ENCODE data around the gene FGFRL1.

FGFRL1 gene

GRCh38 chr4:986879-987623 is 24.4 kb upstream of the FGFRL1 start, which contains the start of gene IDUA:
Gene IDUA, plus strand, starts transcription at chr4:987044. Its CDS starts 41 bp downstream, at chr4:987085.
- peak within 1 kb of the TSS; percentile 78 for H3K4me2 ChIP-seq (ENCODE audit: low read length)
- no peaks in the 10 kb centered on the region for H3K27me3 ChIP-seq (ENCODE audit: insufficient read depth, low read length)
- TF ChIP-seq CTCF (IDR thresholded peaks at IDR 0.05; ENCODE audit: low read length) (peak; percentile 35; the same call in 1 of the 2 replicates), EZH2 (IDR thresholded peaks at IDR 0.05; ENCODE audit: borderline replicate concordance, low read length) (no peak)
- H3K4me3 ChIP-seq (ENCODE audit: low read depth, low read length, poor library complexity, severe bottlenecking), result peak within 1 kb of the TSS; percentile 62
- H4K20me1 ChIP-seq (ENCODE audit: insufficient read depth, low read length), result no peaks in the 10 kb centered on the region
- peaks cover 21% of the 10 kb centered on the region for H3K4me1 ChIP-seq (ENCODE audit: insufficient read depth, low read length, severe bottlenecking)
- no peaks in the 10 kb centered on the region for H3K9me2 ChIP-seq (ENCODE audit: low read depth, low read length)
- H3K79me2 ChIP-seq (ENCODE audit: insufficient read depth, low read length), result no peaks in the 10 kb centered on the region
- no peak within 1 kb of the TSS for H3K27ac ChIP-seq (ENCODE audit: low read depth, low read length, poor library complexity, severe bottlenecking)
- H3K9ac ChIP-seq (ENCODE audit: low read length), result peak within 1 kb of the TSS; percentile 56
- no peaks in the 10 kb centered on the region for H3F3A ChIP-seq (ENCODE audit: insufficient read depth, low read length)
- no peaks in the 10 kb centered on the region for H3K36me3 ChIP-seq (ENCODE audit: insufficient read depth, low read length)
- H3K9me3 ChIP-seq (ENCODE audit: low read length), result no peaks in the 10 kb centered on the region
- H2AFZ ChIP-seq (ENCODE audit: low read length), result no peak within 1 kb of the TSS

- no peaks in the 10 kb centered on the region for H3K9me2 ChIP-seq (ENCODE audit: low read depth, low read length)
- H2AFZ ChIP-seq (ENCODE audit: low read length), result no peak overlapping the region
- H3K9ac ChIP-seq (ENCODE audit: low read length), result peak overlapping the region; percentile 56; the same call in 1 of the 2 replicates
- no peaks in the 10 kb centered on the region for H4K20me1 ChIP-seq (ENCODE audit: insufficient read depth, low read length)
- H3F3A ChIP-seq (ENCODE audit: insufficient read depth, low read length), result no peaks in the 10 kb centered on the region
- no peaks in the 10 kb centered on the region for H3K9me3 ChIP-seq (ENCODE audit: low read length)
- TF ChIP-seq EZH2 (IDR thresholded peaks at IDR 0.05; ENCODE audit: borderline replicate concordance, low read length) (no peak), CTCF (IDR thresholded peaks at IDR 0.05; ENCODE audit: low read length) (no peak)
- H3K4me2 ChIP-seq (ENCODE audit: low read length), result peak overlapping the region; percentile 78
- no peaks in the 10 kb centered on the region for H3K79me2 ChIP-seq (ENCODE audit: insufficient read depth, low read length)
- H3K4me1 ChIP-seq (ENCODE audit: insufficient read depth, low read length, severe bottlenecking), result peaks cover 29% of the 10 kb centered on the region
- H3K27me3 ChIP-seq (ENCODE audit: insufficient read depth, low read length), result no peaks in the 10 kb centered on the region
- peak overlapping the region; percentile 62 for H3K4me3 ChIP-seq (ENCODE audit: low read depth, low read length, poor library complexity, severe bottlenecking)
- H3K27ac ChIP-seq (ENCODE audit: low read depth, low read length, poor library complexity, severe bottlenecking), result no peak overlapping the region
- H3K36me3 ChIP-seq (ENCODE audit: insufficient read depth, low read length), result no peaks in the 10 kb centered on the region
Measured at GRCh38 chr4:987624-988513, 23.6 kb upstream of the FGFRL1 start.

- Histone ChIP-seq H3K4me2 (ENCODE audit: low read length) (no peak overlapping the region), H3K36me3 (ENCODE audit: insufficient read depth, low read length) (no peaks in the 10 kb centered on the region), H3K27ac (ENCODE audit: low read depth, low read length, poor library complexity, severe bottlenecking) (no peak overlapping the region), H3K4me1 (ENCODE audit: insufficient read depth, low read length, severe bottlenecking) (peaks cover 40% of the 10 kb centered on the region), H3F3A (ENCODE audit: insufficient read depth, low read length) (no peaks in the 10 kb centered on the region), H3K9me2 (ENCODE audit: low read depth, low read length) (no peaks in the 10 kb centered on the region), H2AFZ (ENCODE audit: low read length) (no peak overlapping the region), H3K4me3 (ENCODE audit: low read depth, low read length, poor library complexity, severe bottlenecking) (no peak overlapping the region), H3K9ac (ENCODE audit: low read length) (no peak overlapping the region), H3K79me2 (ENCODE audit: insufficient read depth, low read length) (no peaks in the 10 kb centered on the region), H3K9me3 (ENCODE audit: low read length) (no peaks in the 10 kb centered on the region), H3K27me3 (ENCODE audit: insufficient read depth, low read length) (no peaks in the 10 kb centered on the region), H4K20me1 (ENCODE audit: insufficient read depth, low read length) (no peaks in the 10 kb centered on the region)
- TF ChIP-seq CTCF (IDR thresholded peaks at IDR 0.05; ENCODE audit: low read length), result no peak
- TF ChIP-seq EZH2 (IDR thresholded peaks at IDR 0.05; ENCODE audit: borderline replicate concordance, low read length), result no peak
Measured at GRCh38 chr4:988726-989721, 22.4 kb upstream of the FGFRL1 start.

Measured in OCI-LY1 (cell line).